ENCODE measurements around the gene ZNF804B.

GRCh38 chr7:89312551-89312950 is 553.1 kb downstream of the ZNF804B start:
- TF ChIP-seq CTCF (tag by site-specific recombination; IDR thresholded peaks at IDR 0.05) (no peak), ZIC2 (tag by site-specific recombination; IDR thresholded peaks at IDR 0.05) (no peak), ZBTB21 (tag by site-specific recombination; IDR thresholded peaks at IDR 0.05) (no peak), ZNF121 (tag by site-specific recombination; IDR thresholded peaks at IDR 0.05) (no peak), ZNF292 (tag by site-specific recombination; IDR thresholded peaks at IDR 0.05; ENCODE audit: borderline replicate concordance, low read depth) (no peak), ZNF426 (tag by site-specific recombination; IDR thresholded peaks at IDR 0.05) (no peak), ZNF791 (tag by site-specific recombination; IDR thresholded peaks at IDR 0.05) (no peak), ZNF335 (tag by site-specific recombination; conservative IDR thresholded peaks at IDR 0.05) (no peak), ZNF529 (tag by site-specific recombination; IDR thresholded peaks at IDR 0.05; ENCODE audit: insufficient replicate concordance) (no peak), ZNF670 (tag by site-specific recombination; IDR thresholded peaks at IDR 0.05; ENCODE audit: low read depth) (no peak), ZFP37 (tag by site-specific recombination; IDR thresholded peaks at IDR 0.05) (no peak), ATF2 (tag by site-specific recombination; IDR thresholded peaks at IDR 0.05; ENCODE audit: low read depth) (no peak), REST (tag by site-specific recombination; IDR thresholded peaks at IDR 0.05) (no peak), PRDM2 (tag by site-specific recombination; IDR thresholded peaks at IDR 0.05; ENCODE audit: borderline replicate concordance) (no peak)

Measured in HEK293 (cell line).